Brain pericyte (primary cell): ENCODE measurements around the gene E2F2.

Source experiments
- DNase-seq: peaks from one replicate; pipeline ENCODE4 v3.0.0-alpha.2; 2012; ENCODE audit warnings: low read depth, low spot score

The E2F2 gene

DNA sequence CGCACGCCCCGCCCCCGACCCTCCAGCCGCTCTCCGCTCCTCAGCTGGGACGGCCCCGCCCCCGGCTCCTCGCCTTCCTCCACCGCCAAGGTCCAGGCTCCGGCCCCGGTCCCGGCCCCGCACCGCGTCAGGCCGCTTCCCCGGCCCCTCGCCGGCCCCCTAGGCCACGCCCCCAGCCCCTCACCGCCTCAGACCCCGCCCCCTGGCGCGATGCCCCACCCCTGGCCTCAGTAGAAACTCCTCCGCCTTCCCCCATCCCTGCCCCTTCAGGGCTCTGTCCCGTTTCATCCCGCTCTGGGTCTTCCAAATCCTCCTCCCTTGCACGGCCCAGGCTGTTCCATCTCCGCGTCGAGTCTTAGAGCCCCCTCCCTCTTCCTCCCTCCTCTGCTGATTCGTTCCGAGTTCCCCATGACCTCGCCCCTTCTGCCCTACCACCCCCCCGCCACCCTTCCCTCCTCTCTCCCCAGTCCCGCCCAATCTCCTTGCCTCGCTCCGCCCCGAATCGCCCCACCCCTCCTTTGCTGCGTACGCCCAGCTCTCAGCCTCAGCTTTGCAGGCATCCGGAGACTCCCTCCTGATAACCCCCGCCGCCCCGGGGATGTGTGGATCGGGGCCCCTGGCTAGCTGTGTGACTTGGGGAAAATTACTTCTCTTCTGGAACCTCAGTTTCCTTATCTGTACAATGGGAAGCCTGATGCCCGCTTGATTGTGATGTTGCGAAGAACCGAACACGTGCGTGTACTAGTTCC lies 46.6 kb downstream of the E2F2 start:
- DNase-seq: peak; percentile 55

DNA sequence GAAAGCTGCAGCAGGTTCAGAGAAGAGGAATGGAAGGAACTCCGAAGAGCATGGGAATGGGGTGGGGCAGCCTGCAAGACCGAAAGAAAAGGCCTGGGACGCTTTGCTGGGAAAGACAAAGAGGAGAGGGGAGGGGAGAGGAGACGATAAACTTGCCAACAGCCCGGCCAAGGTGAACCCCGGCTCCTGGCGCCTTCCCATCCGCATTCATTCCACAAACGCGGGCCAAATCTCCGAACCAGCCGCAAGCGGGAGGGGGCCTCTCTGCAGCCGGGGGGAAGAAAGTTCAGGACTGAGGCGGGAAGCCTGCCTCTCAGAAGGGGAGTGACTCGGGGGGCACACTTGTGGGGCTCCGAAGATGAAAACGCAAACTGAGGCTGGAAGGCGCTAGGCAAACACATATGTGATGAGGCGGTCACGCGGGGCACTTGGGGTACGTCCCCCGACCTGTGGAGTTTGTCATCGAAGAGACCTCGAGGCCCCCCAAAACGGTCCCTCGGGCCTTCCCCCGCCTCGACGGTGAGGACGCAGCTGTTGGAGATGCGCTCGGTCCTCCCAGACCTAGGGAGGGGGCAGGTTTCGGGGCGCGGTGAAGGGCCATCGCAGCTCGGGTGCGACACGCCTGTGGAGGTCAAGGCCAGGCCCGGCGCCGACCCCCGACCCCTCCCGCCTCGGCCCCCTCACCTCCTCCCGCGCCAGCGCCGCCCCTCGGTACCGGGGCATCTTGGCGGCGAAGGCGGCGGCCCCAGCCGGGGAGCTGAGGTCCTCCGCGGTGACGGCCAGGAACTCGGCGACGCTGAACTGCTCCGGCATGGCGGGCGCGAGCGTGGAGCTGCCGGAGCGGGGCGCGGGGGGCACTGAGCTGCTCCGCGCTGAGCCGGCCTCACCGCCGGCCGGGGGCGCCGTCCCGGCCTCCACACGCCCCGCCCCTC lies 47.4 kb downstream of the E2F2 start, which contains the start of gene ASAP3:
ASAP3 (minus strand) TSS at position 859 of the 932 bp plus-strand sequence; CDS start at position 813, 46 bp downstream.
- no peak for DNase-seq

DNA sequence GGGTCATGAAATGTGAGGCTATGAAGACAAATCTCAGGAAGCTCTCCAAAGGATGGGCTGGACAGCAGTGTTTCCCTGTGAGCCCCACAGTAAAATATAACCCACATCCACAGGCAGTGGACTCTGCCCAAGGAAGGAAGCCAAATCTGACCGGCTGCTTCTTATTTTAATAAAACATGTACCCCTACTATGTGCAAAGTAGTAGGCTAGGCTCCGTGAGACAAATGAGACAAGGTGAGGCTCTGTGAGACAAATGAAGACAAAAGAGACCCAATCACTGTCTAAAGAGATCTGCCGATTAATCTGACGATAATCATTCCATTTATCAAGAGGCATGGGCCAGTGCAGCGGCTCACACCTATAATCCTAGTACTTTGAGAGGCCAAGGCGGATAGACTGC lies 49.1 kb downstream of the E2F2 start:
- DNase-seq: no peak

DNA sequence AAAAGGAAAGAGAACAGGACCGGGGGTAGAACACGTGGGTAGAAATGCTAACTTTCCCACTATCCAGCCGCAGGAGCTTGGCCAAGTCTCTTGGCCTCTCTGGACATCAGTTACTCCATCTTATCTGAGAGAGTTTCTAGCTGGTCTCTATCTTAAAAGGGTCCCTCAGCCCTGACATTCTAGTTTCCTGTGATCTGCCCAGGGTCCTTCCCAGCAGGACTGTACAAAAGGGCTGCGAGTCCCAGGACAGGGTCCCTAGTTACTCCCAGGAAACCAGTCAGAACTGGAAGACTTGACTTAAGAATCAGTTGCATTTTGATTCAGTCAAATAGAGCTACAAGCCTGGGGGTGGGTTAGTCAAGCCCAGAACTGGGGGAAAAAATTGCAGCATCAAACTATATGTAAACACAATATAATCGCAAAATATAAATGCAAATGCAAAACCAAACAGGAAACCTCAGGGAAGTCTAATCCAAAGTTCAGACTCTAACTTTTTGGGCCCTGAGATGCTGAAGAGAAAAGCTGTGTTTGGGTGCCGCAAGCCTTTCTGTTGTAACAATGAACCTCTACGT lies 49.9 kb downstream of the E2F2 start:
- no peak for DNase-seq

DNA sequence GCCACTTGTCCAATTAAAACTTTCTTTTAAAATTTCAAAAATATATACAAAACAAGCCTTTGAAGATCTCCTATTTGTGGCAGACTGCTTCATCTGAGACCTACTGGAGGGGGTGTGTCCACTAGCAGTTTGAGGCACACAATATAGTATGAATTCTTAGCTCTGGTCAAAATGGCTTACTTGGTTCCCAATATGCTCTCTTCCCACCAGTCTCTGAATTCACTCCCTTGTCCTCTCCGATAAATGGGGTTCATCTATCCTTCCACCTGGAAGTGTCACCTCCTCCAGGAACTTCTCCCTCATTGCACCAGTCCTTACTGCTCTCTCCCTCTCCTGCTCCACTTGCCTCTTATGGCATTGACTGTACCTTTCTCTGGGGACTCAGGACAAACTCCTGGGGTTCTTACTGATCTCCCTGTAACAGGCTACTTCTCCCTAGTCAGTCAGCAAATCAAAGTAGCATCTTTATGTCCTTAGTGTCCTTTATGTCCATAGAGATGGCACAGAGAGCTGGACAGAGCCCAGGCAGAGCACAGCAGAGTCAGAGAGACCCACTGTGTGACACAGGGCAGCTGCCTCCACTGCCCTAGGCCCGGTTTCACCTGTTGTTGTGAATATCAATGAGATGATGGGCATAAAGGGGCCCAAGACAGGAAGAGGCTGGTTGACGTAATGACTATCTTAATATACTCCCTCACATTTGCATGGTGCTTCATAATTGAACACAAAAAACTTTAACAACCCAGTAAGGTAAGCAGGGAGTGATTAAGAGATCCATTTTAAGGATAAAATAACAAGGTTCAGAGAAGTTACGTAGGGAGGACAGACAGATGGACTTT lies 50.6 kb downstream of the E2F2 start:
- no peak for DNase-seq

DNA sequence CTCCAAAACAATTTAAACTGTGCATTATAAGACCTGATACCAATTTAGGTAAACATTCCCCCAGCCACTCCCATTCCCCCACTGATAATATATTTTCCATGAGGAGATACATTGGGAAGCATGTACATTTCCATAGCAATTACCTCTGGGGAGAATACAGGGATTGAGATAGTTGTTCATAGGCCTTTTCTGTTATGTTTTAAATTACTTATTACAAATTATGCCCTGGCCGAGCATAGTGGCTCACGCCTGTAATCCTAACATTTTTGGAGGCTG lies 51.4 kb downstream of the E2F2 start:
- no peak for DNase-seq

DNA sequence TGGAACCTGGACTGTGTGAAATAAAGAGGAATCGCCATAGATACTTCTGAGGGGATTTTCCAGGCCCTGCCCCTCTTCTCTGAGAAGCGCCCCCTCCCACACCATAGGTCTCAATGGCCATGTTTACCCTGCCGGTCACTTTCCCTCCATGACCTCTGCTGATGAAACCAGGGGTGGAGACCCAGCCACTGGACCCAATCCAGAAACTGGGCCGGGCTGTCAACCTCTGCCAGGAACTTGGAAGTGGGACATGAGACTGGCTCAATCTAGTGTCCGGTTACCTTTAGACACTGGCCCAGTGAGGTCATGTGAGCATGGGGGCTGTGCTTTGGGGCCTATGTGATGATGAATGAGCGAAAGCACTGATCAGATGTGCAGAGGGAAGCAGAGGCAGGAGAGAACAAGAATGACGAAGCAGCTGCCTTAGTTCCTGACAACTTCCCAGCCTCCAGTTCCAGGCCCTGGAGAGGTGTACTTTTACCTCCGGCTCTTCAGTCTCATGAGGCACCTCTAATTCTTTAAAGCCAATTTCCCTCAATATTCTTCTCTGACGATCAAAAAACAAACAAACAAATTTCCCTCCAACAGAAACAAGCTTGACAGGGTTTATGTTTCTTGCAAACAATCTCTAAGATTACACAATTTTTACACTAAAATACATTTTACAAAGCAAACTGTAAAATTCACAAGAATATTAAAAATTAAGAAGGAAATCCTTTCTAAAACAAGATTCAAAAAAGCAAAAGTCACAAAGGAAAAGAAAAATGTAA lies 52.0 kb downstream of the E2F2 start:
- DNase-seq: no peak

DNA sequence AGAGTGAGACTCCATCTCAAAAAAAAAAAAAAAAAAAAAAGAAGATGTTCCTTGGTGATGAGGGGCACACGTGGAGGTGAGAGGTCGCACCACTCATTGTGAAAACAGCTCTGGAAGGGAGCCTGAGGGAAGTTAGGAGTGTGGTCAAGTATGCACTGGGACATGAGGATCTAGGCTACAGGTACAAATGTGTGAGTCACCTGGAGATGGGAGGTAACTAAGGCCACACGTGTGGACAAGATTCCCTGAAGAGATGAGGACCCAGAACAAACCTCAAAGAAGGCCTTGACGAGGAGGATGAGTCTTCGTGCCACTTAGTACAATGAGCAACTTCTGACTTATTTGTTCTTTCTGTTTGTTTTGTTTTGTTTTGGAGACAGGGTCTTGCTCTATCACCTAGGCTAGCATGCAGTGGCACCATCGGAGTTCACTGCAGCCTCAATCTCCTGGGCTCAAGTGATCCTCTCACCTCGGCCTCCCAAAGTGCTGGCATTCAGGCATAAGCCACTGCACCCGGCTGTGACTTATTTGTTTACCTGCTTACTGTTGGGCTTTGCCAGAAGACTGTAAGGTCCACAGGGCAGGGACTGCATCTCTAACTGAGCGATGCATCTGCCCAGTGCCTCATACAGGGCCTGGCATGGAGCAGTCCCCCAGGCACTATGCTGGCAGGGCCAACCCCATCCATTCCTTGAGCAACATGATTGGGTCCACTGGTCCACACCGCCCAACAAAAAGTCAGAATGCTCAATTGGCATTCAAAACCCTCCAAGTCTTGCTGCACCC lies 53.5 kb downstream of the E2F2 start:
- DNase-seq: no peak

DNA sequence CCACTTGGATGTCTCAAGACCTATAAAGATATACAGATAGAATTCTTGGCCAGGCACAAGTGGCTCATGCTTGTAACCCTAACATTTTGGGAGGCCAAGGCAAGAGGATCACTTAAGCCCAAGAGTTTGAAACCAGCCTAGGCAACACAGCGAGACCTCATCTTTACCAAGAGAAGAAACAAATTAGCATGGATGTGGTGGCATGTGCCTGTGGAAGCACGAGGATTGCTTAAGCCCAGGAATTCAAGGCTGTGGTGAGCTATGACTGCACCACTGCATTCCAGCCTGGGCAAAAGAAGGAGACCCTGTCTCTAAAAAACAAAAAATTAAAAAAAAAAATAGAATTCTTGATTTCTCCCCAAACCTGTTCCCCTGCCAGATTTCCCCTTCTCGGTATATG lies 55.4 kb downstream of the E2F2 start:
- DNase-seq: no peak

DNA sequence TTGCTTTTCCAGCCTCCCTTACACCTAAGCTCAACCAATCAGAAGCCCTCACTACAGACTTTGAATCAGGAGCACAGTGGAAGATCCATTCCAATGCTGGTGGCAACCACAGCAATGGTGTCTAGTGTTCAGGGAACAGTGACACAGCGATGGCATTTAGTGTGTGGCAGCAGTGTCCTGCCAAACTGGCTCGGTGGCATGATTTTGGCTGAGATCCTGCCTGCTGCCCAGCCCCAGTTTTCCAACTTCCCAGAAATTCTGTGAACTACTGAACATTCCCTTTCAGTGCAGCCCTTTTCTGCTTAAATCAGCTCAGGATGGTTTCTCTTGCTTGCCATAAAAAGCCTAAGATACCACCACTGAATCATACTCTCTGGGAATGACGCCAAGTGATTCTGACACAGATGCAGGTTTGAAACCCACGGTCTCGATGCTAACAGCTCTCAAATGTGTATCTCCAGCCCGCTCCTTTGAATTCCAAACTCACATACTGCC lies 55.9 kb downstream of the E2F2 start:
- no peak for DNase-seq

DNA sequence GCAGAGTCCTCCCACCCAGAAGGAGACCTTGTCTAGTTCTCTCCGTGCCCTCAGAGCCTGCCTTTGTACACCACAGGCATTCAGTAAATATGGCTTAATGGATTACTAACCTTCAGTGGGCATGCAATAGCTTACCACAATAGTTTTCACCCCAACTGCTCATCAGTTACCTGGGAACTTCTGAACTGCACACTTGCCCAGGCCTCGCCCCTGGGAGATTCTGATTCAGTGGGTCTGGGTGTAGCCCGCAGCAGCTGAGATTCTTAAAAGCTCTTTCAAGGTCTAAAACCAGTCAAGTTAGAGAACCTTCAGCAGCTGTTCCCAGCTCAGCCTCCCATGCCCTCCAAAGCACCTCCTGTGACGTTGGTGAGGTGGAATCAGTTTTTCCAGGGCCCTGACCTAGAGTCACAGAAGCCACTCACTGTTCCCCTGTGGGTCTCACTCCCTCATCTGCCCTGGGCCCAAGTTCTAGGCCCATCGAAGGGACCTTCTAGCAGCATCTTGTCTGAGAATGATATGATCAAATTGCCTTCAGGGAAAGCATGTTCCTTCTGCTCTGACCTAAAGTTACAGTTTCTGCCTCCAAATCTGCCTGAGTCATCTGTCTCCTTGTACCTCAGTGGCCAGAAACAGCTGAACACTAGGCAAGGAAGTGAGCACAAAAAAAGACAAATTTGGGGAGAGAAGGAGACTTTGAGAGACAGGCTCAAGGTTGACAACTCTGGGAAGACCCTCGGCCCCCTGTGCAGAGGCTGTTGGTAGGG lies 57.8 kb downstream of the E2F2 start:
- no peak for DNase-seq

DNA sequence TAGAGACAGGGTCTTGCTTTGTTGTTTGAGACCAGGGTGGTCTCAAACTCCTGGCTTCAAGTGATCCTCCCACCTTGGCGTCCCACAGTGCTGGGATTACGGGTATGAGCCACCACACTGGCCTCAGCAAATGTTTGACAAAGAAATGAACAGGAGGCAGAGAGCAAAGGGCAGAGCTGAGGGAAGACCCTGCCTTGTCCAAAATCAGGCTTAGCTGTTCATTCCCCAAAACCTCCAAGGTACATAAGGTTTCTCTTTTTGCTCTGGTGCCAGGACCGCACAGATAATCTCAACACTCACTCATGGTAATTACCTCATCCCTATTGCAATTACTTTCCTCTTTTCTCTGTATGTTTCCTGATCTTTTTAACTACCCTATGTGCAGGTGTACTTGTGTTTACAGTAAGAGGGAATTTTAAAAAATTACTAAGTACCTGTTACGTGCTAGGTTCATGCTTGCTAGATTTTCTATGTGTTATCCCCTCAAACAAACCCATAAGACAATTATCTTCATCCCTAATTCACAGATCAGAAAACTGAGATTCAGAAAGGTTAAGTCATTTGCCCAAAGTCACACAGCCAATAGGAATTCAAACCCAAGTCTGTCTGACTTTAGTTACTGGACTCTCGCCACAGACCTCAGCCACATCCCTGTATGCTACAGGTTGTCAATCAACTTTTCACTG lies 58.5 kb downstream of the E2F2 start:
- no peak for DNase-seq

DNA sequence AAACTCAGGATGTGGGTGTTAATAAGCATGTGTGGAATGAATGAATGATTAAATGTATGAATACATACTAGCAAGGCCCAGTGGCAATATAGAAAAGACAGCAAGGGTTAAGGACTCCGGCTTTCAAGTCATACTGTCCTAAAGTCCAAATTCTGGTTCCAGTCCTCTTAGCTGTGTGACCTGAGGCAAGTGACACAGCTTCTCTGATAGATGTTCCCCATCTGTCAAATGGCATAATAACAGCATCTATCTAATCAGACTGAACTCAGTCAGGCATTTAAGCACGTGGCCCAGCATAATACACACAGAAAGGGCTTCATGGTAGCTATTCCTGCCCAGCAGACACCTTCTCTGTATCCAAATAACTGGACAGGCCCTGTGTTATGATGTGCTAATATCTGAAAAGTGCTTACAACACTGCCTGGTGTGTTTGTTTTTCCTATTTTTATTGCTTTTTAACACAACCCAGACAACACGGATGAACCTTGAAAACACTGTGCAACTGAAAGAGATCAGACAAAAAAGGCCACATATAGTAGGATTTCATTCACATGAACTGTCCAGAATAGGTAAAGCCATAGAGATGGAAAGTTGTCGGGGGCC lies 59.5 kb downstream of the E2F2 start:
- no peak for DNase-seq

DNA sequence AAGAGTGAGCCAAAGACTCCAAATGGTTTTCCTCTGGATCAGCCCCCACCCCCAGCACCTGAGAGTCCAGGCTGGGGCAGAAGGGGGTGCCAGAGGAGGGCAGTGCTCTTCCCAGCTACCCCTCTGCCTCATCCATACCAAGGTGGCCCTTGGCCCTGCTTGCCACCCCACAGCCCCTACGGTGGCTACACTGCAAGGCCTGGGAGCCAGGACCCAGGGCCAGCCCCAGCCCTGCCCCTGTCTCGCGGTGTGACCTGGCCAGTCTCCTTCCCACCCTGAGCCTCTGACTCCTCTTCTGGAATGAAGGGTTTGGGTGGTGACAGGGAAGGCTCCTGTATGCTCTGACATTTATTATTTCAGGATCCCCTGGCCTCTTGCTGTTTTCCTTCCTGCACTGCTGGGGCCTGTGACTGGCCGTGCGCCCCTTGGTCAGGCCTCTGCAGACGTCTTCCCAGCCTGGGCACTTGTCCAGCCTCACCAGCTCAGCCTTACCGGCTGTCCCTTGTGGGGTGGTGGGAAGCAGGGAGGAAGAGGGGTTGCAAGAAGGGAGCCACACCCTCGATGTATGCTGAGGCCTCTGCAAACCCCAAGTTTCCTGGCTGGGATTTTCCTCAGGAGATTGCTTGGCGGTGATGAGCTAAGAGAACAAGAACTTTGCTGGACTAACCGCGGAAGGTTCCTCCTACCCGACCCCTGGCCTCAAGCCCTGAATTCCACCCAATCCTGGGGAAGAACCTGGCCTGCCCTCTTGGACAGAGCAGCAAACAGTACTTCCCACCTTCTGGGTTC lies 60.6 kb downstream of the E2F2 start:
- DNase-seq: no peak

DNA sequence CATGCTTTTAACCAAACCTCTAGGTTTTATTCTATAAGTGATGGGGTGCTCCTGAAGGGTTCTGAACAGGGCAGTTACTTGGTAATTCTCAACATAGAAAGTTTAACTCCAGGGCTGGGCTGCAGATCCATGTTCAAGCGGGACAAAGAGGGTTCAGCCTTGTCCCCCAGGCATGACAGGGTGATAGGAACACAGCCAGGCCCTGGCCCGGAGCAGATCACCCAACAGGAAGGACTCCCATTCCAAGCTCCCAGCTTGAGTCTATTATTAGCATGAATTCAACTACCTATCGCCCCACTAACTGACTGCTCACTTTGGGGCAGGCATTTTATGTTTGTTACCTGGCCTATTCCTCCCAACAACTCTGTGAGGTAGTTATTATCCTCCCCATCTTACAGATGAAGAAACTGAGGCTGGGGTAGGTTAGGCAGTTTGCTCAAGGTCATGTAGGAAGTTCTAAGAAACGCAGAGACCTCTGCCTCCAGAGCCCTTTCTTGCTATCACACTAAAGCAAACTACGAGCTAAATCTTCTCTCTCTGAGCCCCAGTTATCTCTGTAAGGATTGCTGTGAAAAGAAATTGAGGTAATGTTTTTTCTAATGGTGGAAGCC lies 61.6 kb downstream of the E2F2 start:
- DNase-seq: no peak

DNA sequence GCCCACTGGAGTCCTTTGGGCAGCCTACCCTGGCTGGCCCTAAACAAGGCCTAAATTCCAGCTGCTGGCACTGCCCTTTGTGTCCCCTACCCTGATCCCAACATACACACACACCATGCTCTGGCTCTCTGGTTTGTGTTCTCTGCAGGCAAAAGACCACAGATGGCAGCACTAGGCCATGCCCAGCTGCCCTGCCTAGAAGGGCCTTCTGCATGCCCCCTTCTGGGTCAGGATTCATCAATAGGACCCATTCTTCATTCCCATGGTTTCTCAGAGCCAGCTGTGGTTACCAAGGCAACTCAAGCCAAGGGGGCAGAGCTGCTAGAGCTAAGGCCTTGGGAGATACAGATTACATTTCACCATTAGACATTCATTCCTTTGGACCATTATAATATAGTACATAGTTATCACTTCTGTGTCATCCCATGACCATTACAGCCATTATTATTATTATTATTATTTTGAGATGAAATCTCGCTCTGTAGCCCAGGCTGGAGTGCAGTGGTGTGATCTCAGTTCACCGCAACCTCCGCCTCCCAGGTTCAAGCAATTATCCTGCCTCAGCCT lies 64.5 kb downstream of the E2F2 start:
- no peak for DNase-seq

DNA sequence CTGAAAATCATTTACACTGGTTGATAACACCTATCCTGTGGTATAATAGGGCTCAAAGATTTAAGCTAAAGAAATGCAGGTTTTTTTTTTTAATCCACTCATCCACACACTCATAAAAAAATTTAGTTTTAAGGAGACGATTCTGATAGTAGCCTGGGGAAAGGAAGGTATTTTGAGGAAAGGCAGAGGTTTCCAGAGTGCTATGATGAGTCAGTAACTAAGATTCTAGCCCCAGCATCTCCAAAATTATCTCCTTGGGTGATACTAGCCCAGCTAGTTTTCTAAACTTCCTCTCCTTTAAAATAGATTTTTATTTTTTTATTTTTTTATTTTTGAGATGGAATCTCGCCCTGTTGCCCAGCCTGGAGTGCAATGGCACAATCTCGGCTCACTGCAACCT lies 67.7 kb downstream of the E2F2 start:
- DNase-seq: no peak
